Panc1 (cell line): ENCODE data around the gene PHF5A. TPM values are rescaled to one million over a fixed set of nuclear protein-coding genes. Genes with fewer than 3 reads are reported as not detected.

Experiments
- ATAC-seq: fragments of 200-7000 bp; cut with Tn5 transposase; 2 replicates; pipeline ENCODE4 v1.9.1; 2020; ENCODE audit warnings: mild to moderate bottlenecking, moderate library complexity
- BruUV-seq: library from RNA; stranded (reverse); fragments of 400-500 nt; replicated peaks from 2 replicates; lab custom pipeline; 2021; lab: Mats Ljungman, UMichigan
- CTCF ChIA-PET: fragments of 300-600 bp; sonication (Branson Sonifier 250); formaldehyde crosslinking; loops from one replicate; lab custom pipeline; 2022; ENCODE audit warnings: antibody characterized with exemption; lab: Charles Lee
- POLR2A ChIA-PET: fragments of 300-600 bp; sonication (Branson Sonifier 250); formaldehyde crosslinking; loops from one replicate; lab custom pipeline; 2022; ENCODE audit warnings: antibody characterized with exemption; lab: Charles Lee
- DNase-seq: peaks from one replicate; pipeline ENCODE4 v3.0.0-alpha.2; 2010; ENCODE audit warnings: low read depth, low spot score
- H3K27ac ChIP-seq: 2 replicates; pipeline ENCODE4 v1.5.1; 2011; ENCODE audit warnings: mild to moderate bottlenecking, low read length, inconsistent platforms
- H3K27me3 ChIP-seq: fragments of 200-500 bp; sonication (Bioruptor generic); 2 replicates; pipeline ENCODE4 v1.6.0; 2014; ENCODE audit warnings: low read length, inconsistent platforms; ENCODE audit not compliant: control insufficient read depth, insufficient read depth
- H3K36me3 ChIP-seq: fragments of 200-500 bp; sonication (Bioruptor generic); 2 replicates; pipeline ENCODE4 v1.5.1; 2014; ENCODE audit warnings: inconsistent platforms, mild to moderate bottlenecking, low read length, moderate library complexity; ENCODE audit not compliant: control insufficient read depth, insufficient read depth
- H3K4me1 ChIP-seq: 2 replicates; pipeline ENCODE4 v1.5.1; 2011; ENCODE audit warnings: inconsistent platforms, mild to moderate bottlenecking, low read length, moderate library complexity; ENCODE audit not compliant: control insufficient read depth, insufficient read depth
- H3K4me3 ChIP-seq, 2 experiments: 2 replicates each; pipeline ENCODE4 v1.5.1; 2011 to 2012; ENCODE audit warnings: low read depth in 2 of 2, low read length in 2 of 2, mild to moderate bottlenecking in 2 of 2, inconsistent platforms in 1 of 2, moderate library complexity in 1 of 2
- H3K9me3 ChIP-seq: fragments of 200-500 bp; sonication (Bioruptor generic); 2 replicates; pipeline ENCODE4 v1.5.1; 2014; ENCODE audit warnings: low read depth, mild to moderate bottlenecking, inconsistent platforms, low read length, moderate library complexity; ENCODE audit not compliant: control insufficient read depth, insufficient read depth
- POLR2AphosphoS5 ChIP-seq: IDR thresholded peaks from 2 replicates; pipeline ENCODE4 v1.6.1; 2012; ENCODE audit warnings: mild to moderate bottlenecking, low read depth, low read length, moderate library complexity
- SIN3A ChIP-seq: IDR thresholded peaks from 2 replicates; pipeline ENCODE4 v1.6.1; 2012; ENCODE audit warnings: low read depth, mild to moderate bottlenecking, low read length, moderate library complexity, borderline replicate concordance; ENCODE audit not compliant: insufficient read depth
- TCF7L2 ChIP-seq: IDR thresholded peaks from 2 replicates; pipeline ENCODE4 v1.6.1; 2011; ENCODE audit warnings: mild to moderate bottlenecking, low read depth, low read length, inconsistent platforms
- in situ Hi-C: cut with HindIII; loops from 2 replicates; pipeline ENCODE4 v1.10.0; 2016; ENCODE audit warnings: low sequenced_read_pairs, low pct_unique_long_range_greater_than_20kb
- intact Hi-C: fragments of 100-400 bp; cut with micrococcal nuclease; formaldehyde crosslinking; loops from one replicate; pipeline ENCODE4 v1.10.0; 2022; ENCODE audit not compliant: unreplicated experiment
- total RNA-seq: library from RNA; stranded (reverse); gene quantifications from one replicate; pipeline ENCODE4 v1.2.1, GENCODE V29; 2021; ENCODE audit not compliant: unreplicated experiment
- TF ChIP-seq, protein P1 (sequence below), 2 experiments: IDR thresholded peaks; 2 replicates each; pipeline ENCODE4 v1.6.1; 2011 to 2012; ENCODE audit warnings: low read depth in 2 of 2, control low read depth in 1 of 2, low read length in 1 of 2, mild to moderate bottlenecking in 1 of 2, moderate library complexity in 1 of 2; ENCODE audit not compliant: insufficient read depth in 1 of 2
- TF ChIP-seq, protein P2 (sequence below): fragments of 450-650 bp; IDR thresholded peaks from 2 replicates; pipeline ENCODE4 v1.5.1; 2017; ENCODE audit warnings: mild to moderate bottlenecking

PHF5A gene
- total RNA-seq, 1 experiment from 2014 or later: 34.9 TPM

DNA sequence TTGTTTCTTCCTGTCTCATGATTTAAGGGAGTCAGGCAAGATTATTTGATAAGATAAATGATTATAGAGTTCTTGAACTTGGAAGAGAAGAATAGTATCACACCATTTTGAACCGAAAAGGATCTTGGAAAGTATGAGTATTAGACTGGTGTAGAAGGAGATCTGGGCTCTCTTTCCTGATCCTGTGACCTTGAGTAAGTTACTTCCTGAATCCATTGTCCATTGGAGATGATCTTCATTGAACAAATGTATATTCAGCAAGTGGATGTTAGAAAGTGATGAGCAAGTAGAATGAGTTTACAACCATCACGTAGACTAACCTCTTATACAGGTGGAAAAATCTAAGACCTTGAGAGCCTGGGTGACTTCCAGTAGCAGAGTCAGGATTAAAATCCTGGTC, 2.4 kb upstream of the PHF5A start:
- POLR2A ChIA-PET: no interaction called here
- CTCF ChIA-PET: no interaction called here
- BruUV-seq: no TSS peak
- DNase-seq (no peak), ATAC-seq (no peak)
- no peak for TF ChIP-seq POLR2AphosphoS5
- TF ChIP-seq TCF7L2: no peak
- TF ChIP-seq, protein P1, sequence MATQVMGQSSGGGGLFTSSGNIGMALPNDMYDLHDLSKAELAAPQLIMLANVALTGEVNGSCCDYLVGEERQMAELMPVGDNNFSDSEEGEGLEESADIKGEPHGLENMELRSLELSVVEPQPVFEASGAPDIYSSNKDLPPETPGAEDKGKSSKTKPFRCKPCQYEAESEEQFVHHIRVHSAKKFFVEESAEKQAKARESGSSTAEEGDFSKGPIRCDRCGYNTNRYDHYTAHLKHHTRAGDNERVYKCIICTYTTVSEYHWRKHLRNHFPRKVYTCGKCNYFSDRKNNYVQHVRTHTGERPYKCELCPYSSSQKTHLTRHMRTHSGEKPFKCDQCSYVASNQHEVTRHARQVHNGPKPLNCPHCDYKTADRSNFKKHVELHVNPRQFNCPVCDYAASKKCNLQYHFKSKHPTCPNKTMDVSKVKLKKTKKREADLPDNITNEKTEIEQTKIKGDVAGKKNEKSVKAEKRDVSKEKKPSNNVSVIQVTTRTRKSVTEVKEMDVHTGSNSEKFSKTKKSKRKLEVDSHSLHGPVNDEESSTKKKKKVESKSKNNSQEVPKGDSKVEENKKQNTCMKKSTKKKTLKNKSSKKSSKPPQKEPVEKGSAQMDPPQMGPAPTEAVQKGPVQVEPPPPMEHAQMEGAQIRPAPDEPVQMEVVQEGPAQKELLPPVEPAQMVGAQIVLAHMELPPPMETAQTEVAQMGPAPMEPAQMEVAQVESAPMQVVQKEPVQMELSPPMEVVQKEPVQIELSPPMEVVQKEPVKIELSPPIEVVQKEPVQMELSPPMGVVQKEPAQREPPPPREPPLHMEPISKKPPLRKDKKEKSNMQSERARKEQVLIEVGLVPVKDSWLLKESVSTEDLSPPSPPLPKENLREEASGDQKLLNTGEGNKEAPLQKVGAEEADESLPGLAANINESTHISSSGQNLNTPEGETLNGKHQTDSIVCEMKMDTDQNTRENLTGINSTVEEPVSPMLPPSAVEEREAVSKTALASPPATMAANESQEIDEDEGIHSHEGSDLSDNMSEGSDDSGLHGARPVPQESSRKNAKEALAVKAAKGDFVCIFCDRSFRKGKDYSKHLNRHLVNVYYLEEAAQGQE (IDR thresholded peaks at IDR 0.05; ENCODE audit: insufficient read depth in 1 of 2, low read depth in 2 of 2, low read length in 1 of 2): no peak
- TF ChIP-seq SIN3A: no peak
- TF ChIP-seq, protein P2, sequence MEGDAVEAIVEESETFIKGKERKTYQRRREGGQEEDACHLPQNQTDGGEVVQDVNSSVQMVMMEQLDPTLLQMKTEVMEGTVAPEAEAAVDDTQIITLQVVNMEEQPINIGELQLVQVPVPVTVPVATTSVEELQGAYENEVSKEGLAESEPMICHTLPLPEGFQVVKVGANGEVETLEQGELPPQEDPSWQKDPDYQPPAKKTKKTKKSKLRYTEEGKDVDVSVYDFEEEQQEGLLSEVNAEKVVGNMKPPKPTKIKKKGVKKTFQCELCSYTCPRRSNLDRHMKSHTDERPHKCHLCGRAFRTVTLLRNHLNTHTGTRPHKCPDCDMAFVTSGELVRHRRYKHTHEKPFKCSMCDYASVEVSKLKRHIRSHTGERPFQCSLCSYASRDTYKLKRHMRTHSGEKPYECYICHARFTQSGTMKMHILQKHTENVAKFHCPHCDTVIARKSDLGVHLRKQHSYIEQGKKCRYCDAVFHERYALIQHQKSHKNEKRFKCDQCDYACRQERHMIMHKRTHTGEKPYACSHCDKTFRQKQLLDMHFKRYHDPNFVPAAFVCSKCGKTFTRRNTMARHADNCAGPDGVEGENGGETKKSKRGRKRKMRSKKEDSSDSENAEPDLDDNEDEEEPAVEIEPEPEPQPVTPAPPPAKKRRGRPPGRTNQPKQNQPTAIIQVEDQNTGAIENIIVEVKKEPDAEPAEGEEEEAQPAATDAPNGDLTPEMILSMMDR: no peak
- Histone ChIP-seq H3K9me3 (no peaks in the 10 kb centered on the region), H3K36me3 (peaks cover 10% of the 10 kb centered on the region), H3K4me3 (no peak overlapping the region), H3K4me1 (peaks cover 11% of the 10 kb centered on the region), H3K27ac (no peak overlapping the region), H3K27me3 (no peaks in the 10 kb centered on the region)
- intact Hi-C loops: no loop called here
- in situ Hi-C loops: no loop called here

DNA sequence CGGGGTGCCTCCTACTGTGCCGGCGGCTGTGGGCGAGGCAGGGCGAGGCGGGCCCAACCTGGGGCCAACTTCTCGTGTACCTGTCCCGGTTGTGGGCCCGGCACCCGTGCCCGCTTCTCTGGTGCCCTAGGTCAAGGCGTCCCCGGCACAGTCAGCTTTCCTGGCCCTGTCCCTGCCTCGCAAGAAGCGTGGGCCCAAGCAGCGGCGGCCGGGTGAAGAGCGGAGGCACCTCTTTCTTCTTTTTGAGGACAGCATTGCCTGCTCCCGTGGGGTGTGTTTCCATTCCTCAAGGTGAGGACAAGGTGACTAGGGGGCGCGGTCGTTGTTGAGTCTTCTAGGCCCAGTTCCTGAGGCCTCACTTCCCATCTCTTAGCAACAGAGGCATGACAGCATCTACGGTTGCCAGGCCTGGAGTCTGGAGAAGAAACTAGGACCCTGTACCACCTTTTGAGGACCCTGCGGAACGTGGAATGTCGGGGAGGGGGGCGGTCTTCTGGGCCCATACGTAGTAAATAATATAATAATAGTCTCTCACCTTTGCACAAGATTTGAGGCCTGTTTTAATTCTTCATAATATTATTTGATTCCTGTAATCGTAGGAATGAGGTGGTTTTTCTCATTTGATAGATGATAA, 843 bp upstream of the PHF5A start:
- DNase-seq (no peak), ATAC-seq (peak; percentile 58)
- ChIA-PET POLR2A (interaction anchor here (1.2 kb wide), 1 partner anchor 23 kb away, joined by 14 read pairs; the partner anchor contains the start of gene TOB2), CTCF (no interaction called here)
- no TSS peak for BruUV-seq
- Histone ChIP-seq H3K27ac (peak overlapping the region; percentile 95), H3K27me3 (no peaks in the 10 kb centered on the region), H3K4me1 (peaks cover 11% of the 10 kb centered on the region), H3K4me3 (peak overlapping the region; percentile 73 to 92), H3K36me3 (peaks cover 18% of the 10 kb centered on the region), H3K9me3 (no peaks in the 10 kb centered on the region)
- in situ Hi-C loops: no loop called here
- TF ChIP-seq SIN3A: 0 out of 2 replicates have a peak, but pooled peaks have one; percentile 32
- TF ChIP-seq, protein P2: no peak
- intact Hi-C loops: no loop called here
